ENCODE measurements around the gene TBX5. TPM values are rescaled to one million over a fixed set of nuclear protein-coding genes. Genes with fewer than 3 reads are reported as not detected.

Gene TBX5
- total RNA-seq (ENCODE audit: unreplicated experiment): not detected
- long read RNA-seq: 0 reads

DNA sequence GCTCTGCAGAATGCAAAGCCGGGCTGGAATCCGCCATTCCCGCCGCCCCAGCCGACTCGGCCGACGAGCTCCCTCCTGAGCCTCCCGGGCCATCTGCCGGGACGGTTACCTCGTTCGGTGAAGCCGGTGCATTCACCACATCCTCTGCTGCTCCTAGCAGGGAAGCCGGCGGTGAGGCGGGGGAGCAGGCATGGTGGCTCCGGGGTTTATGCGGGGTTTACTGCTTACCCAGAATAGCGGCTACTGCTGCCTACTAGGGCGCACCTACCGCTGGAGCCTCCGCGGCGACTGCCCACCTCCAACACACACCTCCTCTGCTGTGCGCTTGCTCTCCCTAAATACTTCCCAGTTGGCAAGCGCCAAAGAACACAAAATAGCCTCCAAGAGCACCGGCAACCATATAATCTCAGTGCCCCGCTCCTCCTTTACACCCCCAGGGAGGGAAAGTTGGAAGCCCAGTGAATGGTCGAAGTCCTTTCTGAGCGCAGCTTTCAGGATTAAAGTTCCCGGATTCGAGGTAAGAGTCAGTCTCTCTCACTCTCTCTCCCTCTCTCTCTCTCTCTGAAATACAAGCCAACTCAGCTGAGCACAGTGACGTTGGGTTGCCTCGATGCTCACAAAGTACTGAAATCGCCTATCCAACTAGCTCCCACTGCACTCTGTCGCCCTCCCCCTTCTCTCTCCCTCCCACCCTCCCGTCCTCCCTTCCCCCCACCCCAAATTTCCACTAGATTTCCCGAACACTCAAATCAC is at the start of gene TBX5:
TBX5 (minus strand) TSS at position 626 of the 753 bp plus-strand sequence. CDS start 2,246 bp downstream, outside the sequence.
- H3K36me3 Mint-ChIP-seq (ENCODE audit: unreplicated experiment): no peaks in the 10 kb centered on the region
- H3K4me3 Mint-ChIP-seq (ENCODE audit: unreplicated experiment): peak within 1 kb of the TSS; percentile 69
- H3K4me1 Mint-ChIP-seq (ENCODE audit: low read depth, unreplicated experiment): peaks cover 9% of the 10 kb centered on the region
- DNase-seq: peak; percentile 67
- H3K9me3 Mint-ChIP-seq (ENCODE audit: unreplicated experiment): peaks cover 32% of the 10 kb centered on the region
- TF ChIP-seq, protein P1, sequence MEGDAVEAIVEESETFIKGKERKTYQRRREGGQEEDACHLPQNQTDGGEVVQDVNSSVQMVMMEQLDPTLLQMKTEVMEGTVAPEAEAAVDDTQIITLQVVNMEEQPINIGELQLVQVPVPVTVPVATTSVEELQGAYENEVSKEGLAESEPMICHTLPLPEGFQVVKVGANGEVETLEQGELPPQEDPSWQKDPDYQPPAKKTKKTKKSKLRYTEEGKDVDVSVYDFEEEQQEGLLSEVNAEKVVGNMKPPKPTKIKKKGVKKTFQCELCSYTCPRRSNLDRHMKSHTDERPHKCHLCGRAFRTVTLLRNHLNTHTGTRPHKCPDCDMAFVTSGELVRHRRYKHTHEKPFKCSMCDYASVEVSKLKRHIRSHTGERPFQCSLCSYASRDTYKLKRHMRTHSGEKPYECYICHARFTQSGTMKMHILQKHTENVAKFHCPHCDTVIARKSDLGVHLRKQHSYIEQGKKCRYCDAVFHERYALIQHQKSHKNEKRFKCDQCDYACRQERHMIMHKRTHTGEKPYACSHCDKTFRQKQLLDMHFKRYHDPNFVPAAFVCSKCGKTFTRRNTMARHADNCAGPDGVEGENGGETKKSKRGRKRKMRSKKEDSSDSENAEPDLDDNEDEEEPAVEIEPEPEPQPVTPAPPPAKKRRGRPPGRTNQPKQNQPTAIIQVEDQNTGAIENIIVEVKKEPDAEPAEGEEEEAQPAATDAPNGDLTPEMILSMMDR (IDR thresholded peaks at IDR 0.05; ENCODE audit: partially characterized antibody, unreplicated experiment): no peak
- peak within 1 kb of the TSS; percentile 82 for H3K27ac Mint-ChIP-seq (ENCODE audit: unreplicated experiment)
- H3K27me3 Mint-ChIP-seq (ENCODE audit: unreplicated experiment): peaks cover 61% of the 10 kb centered on the region

DNA sequence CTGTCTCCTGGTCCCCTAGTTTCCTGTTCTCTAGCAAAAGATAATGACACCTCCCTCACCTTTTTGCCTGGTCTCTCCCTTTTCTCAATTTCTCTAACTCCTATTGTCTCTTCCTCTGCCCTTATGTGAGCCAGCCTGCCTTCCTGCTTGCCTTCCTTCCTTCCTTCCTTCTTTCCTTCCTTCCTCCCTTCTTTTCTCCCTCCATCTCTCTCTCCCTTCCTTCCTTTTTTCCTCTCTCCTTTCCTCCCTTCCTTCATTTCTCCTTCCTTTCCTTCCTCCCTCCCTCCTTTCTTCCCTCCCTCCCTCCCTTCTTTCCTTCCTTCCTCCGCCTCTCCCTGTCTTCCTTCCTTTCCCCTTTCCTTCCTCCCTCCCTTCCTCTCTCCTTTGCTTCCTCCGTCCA is 45.7 kb upstream of the TBX5 start:
- H3K27me3 Mint-ChIP-seq (ENCODE audit: unreplicated experiment): peaks cover 28% of the 10 kb centered on the region
- H3K27ac Mint-ChIP-seq (ENCODE audit: unreplicated experiment): no peak overlapping the region
- TF ChIP-seq, protein P1 (IDR thresholded peaks at IDR 0.05; ENCODE audit: partially characterized antibody, unreplicated experiment): no peak
- H3K9me3 Mint-ChIP-seq (ENCODE audit: unreplicated experiment): peaks cover 5% of the 10 kb centered on the region
- no peak overlapping the region for H3K4me3 Mint-ChIP-seq (ENCODE audit: unreplicated experiment)
- DNase-seq: no peak
- H3K4me1 Mint-ChIP-seq (ENCODE audit: low read depth, unreplicated experiment): peaks cover 8% of the 10 kb centered on the region
- no peaks in the 10 kb centered on the region for H3K36me3 Mint-ChIP-seq (ENCODE audit: unreplicated experiment)

DNA sequence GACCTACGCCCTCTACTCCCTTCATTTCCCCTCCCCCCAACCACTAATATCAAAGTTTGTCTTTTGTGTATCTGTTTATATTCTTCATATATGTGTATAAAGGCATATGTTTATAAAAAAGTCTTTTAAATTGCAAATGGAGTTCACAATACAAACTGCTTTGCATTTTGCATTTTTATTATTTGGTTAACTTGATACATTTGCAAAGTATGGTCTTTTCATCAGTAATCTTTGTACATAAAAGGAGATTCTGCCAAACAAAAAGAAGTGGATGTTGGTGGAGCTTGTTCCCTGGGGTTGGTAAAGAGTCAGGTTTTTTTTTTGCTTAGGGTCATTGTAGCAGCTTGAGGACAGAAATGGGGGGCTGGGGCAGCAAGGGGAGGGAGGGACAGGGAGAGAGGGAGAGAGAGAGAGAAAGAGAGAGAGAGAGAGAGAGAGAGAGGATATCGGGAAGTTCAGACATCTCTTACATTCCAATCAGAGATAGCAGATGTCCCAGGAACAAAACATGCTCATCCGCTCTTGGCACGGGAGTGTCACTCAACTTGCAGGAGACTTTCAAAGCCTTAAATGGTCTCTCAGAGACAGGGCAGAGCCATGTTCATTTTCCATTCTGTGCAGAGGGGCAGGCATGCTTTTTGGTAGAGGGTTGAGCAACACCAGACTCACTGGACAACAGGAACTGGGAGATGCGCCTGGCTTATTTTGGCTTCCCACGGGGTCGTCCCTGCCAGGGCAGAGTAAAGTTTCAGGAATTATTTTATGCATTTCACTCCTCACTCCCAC is 44.8 kb upstream of the TBX5 start:
- DNase-seq: no peak
- Mint-ChIP-seq H3K36me3 (ENCODE audit: unreplicated experiment) (no peaks in the 10 kb centered on the region), H3K4me3 (ENCODE audit: unreplicated experiment) (no peak overlapping the region), H3K27ac (ENCODE audit: unreplicated experiment) (no peak overlapping the region), H3K4me1 (ENCODE audit: low read depth, unreplicated experiment) (peaks cover 8% of the 10 kb centered on the region), H3K9me3 (ENCODE audit: unreplicated experiment) (peaks cover 5% of the 10 kb centered on the region), H3K27me3 (ENCODE audit: unreplicated experiment) (peaks cover 28% of the 10 kb centered on the region)
- TF ChIP-seq, protein P1 (IDR thresholded peaks at IDR 0.05; ENCODE audit: partially characterized antibody, unreplicated experiment): no peak

DNA sequence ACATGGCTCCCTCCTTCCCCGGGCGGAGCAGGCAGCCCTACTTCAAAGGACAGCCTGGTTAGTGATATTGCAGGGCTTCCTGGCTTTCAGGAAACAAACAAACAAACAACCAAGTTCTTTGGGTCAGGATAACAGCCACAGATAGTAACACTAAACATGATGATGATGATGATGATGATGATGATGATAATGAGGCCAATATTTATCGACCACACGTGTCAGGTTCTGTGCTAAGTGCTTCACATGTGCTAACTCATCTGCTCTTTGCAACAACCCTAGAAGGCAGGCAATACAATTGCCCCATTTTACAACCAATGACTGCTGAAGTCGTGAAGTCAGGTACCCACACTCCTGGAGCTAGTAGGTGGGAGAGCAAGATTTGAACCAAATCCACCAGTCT is 44.1 kb upstream of the TBX5 start:
- peak; percentile 28 for DNase-seq
- TF ChIP-seq, protein P1 (IDR thresholded peaks at IDR 0.05; ENCODE audit: partially characterized antibody, unreplicated experiment): no peak
- H3K9me3 Mint-ChIP-seq (ENCODE audit: unreplicated experiment): peaks cover 5% of the 10 kb centered on the region
- H3K27ac Mint-ChIP-seq (ENCODE audit: unreplicated experiment): no peak overlapping the region
- no peaks in the 10 kb centered on the region for H3K36me3 Mint-ChIP-seq (ENCODE audit: unreplicated experiment)
- H3K4me3 Mint-ChIP-seq (ENCODE audit: unreplicated experiment): no peak overlapping the region
- peaks cover 28% of the 10 kb centered on the region for H3K27me3 Mint-ChIP-seq (ENCODE audit: unreplicated experiment)
- H3K4me1 Mint-ChIP-seq (ENCODE audit: low read depth, unreplicated experiment): peaks cover 8% of the 10 kb centered on the region

DNA sequence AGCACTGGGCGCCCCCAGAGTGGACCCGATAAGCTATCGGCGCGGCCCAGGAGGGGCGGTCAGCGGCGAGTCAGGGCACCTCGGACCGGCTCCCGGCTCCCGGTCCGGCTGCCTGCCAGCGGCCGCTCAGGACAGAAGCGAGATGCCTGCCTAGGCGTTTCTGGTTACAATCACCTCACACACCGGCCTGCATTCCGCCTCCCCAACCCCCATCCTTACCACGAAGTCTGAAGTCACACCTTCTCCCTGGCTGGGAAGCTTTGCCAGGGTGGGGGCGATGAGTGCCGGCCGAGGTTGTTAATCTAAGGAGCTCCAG is 42.6 kb upstream of the TBX5 start:
- Mint-ChIP-seq H3K4me1 (ENCODE audit: low read depth, unreplicated experiment) (peaks cover 8% of the 10 kb centered on the region), H3K36me3 (ENCODE audit: unreplicated experiment) (no peaks in the 10 kb centered on the region), H3K27ac (ENCODE audit: unreplicated experiment) (no peak overlapping the region), H3K27me3 (ENCODE audit: unreplicated experiment) (peaks cover 31% of the 10 kb centered on the region), H3K9me3 (ENCODE audit: unreplicated experiment) (peaks cover 5% of the 10 kb centered on the region), H3K4me3 (ENCODE audit: unreplicated experiment) (no peak overlapping the region)
- TF ChIP-seq, protein P1 (IDR thresholded peaks at IDR 0.05; ENCODE audit: partially characterized antibody, unreplicated experiment): no peak
- DNase-seq: peak; percentile 28

Measured in glutamatergic neuron (in vitro differentiated cells).